ENCODE data around the gene BTBD6. TPM values are rescaled to one million over a fixed set of nuclear protein-coding genes. Genes with fewer than 3 reads are reported as not detected.

Gene BTBD6
- total RNA-seq, 1 donor from 2014 or later: 45.3 TPM

- no peak overlapping the region for H3K27ac ChIP-seq (replicated peaks)
- no peak overlapping the region for H3K4me3 ChIP-seq
- peaks cover 18% of the 10 kb centered on the region for H3K4me1 ChIP-seq
- H3K9me3 ChIP-seq (replicated peaks): no peaks in the 10 kb centered on the region
- no peaks in the 10 kb centered on the region for H3K27me3 ChIP-seq (ENCODE audit: low read depth)
- intact Hi-C loops (cut with micrococcal nuclease): no loop called here
- DNase-seq: no peak
- H3K36me3 ChIP-seq: peaks cover 46% of the 10 kb centered on the region
- TF ChIP-seq CTCF (IDR thresholded peaks at IDR 0.05; ENCODE audit: borderline replicate concordance): no peak
Measured at GRCh38 chr14:105211758-105212089, 36.6 kb upstream of the BTBD6 start.

DNA sequence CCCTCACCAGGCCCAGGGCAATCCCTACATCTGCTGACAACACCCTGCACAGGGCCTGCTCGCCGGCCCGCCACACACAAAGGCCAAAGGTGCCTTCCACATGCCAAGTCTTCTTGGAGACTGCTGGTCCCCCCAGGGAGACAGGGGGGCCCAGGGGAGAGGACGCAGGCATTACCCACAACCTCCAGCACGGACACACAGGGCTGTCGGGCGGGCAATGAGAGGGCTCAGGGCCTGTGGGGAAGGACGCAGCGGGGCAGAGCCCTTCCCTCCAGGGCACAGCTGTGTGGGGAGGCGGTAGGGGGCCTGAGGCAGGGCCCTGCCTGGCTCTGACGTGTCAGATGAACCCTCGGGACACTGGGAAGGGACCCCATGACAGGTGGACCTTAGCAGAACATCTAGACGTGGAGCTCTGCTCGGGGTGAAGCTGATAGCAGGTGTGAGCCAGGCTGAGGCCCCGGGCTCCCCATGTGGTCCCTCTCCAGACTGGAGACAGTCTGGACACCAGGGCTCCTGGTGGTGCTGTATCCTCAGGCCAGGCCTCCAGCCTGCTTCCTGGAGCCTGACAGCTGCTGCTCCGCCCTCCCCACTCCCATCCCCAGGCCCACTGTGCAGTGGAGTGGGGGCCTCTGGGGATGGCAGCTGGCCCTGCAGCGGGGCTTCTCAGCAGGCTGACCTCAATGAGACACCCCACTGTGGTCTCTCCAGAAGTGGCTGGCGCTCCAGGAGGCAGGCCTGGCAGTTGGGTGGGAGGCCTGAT lies 35.6 kb upstream of the BTBD6 start:
- intact Hi-C loops (cut with micrococcal nuclease): no loop called here
- H3K27ac ChIP-seq (replicated peaks): no peak overlapping the region
- H3K4me1 ChIP-seq: peaks cover 8% of the 10 kb centered on the region
- H3K9me3 ChIP-seq (replicated peaks): no peaks in the 10 kb centered on the region
- H3K4me3 ChIP-seq: no peak overlapping the region
- no peaks in the 10 kb centered on the region for H3K27me3 ChIP-seq (ENCODE audit: low read depth)
- H3K36me3 ChIP-seq: peaks cover 56% of the 10 kb centered on the region
- DNase-seq: no peak
- no peak for TF ChIP-seq CTCF (IDR thresholded peaks at IDR 0.05; ENCODE audit: borderline replicate concordance)

- no peak for DNase-seq
- no peaks in the 10 kb centered on the region for H3K27me3 ChIP-seq (ENCODE audit: low read depth)
- peaks cover 62% of the 10 kb centered on the region for H3K36me3 ChIP-seq
- no peak overlapping the region for H3K4me3 ChIP-seq
- intact Hi-C loops (cut with micrococcal nuclease): no loop called here
- no peak overlapping the region for H3K27ac ChIP-seq (replicated peaks)
- H3K9me3 ChIP-seq (replicated peaks): no peaks in the 10 kb centered on the region
- no peak for TF ChIP-seq CTCF (IDR thresholded peaks at IDR 0.05; ENCODE audit: borderline replicate concordance)
- peaks cover 5% of the 10 kb centered on the region for H3K4me1 ChIP-seq
Measured at GRCh38 chr14:105213361-105213760, 35.0 kb upstream of the BTBD6 start.

DNA sequence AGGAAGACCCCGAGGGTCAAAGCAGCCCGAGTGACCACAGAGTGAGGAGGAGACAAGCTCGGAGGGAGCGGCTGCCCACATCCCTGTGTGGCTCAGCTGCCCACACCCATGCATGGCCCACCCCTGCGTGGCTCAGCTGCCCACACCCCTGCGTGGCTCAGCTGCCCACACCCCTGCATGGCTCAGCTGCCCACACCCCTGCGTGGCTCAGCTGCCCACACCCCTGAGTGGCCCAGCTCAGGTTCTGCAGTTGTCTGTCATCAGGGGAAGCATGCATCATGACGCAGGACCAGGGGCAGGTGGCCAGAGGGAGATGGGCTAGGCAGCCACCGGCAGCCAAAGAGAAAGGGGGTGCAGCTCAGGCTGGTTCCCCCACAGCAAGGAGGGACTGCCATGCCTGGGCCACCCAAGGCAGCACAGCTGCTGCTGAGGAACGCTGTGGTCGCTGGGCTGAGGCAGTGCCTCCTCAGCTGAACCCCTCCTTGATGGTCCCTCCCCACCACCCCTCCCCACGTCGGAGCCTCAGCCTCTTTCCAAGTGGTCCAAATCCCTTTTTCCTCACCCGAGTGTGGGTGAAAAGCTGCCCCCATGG lies 33.9 kb upstream of the BTBD6 start:
- intact Hi-C loops (cut with micrococcal nuclease): no loop called here

GRCh38 chr14:105215602-105216001 lies 32.7 kb upstream of the BTBD6 start:
- H3K27ac ChIP-seq (replicated peaks): no peak overlapping the region
- intact Hi-C loops (cut with micrococcal nuclease): no loop called here
- peaks cover 69% of the 10 kb centered on the region for H3K36me3 ChIP-seq
- H3K4me3 ChIP-seq: no peak overlapping the region
- no peak for DNase-seq
- no peaks in the 10 kb centered on the region for H3K27me3 ChIP-seq (ENCODE audit: low read depth)
- peaks cover 14% of the 10 kb centered on the region for H3K4me1 ChIP-seq
- no peak for TF ChIP-seq CTCF (IDR thresholded peaks at IDR 0.05; ENCODE audit: borderline replicate concordance)
- no peaks in the 10 kb centered on the region for H3K9me3 ChIP-seq (replicated peaks)

More for the DNA sequence above, 33.9 kb upstream of the BTBD6 start:
- no peak overlapping the region for H3K27ac ChIP-seq (replicated peaks)
- peaks cover 5% of the 10 kb centered on the region for H3K4me1 ChIP-seq
- DNase-seq: no peak
- peaks cover 69% of the 10 kb centered on the region for H3K36me3 ChIP-seq
- H3K4me3 ChIP-seq: no peak overlapping the region
- H3K9me3 ChIP-seq (replicated peaks): no peaks in the 10 kb centered on the region
- no peaks in the 10 kb centered on the region for H3K27me3 ChIP-seq (ENCODE audit: low read depth)
- no peak for TF ChIP-seq CTCF (IDR thresholded peaks at IDR 0.05; ENCODE audit: borderline replicate concordance)
